Neural cell (in vitro differentiated cells): ENCODE measurements around the gene USH1C. TPM values are rescaled to one million over a fixed set of nuclear protein-coding genes. Genes with fewer than 3 reads are reported as not detected.

Experiments
- H2AFZ ChIP-seq: fragments of 200-600, 300-800 bp; sonication (generic), shearing (Covaris generic); 2 replicates; pipeline ENCODE4 v1.6.0; 2014; ENCODE audit warnings: low read depth, mild to moderate bottlenecking, antibody characterized with exemption, low read length, moderate library complexity
- H3F3A ChIP-seq: fragments of 200-600 bp; shearing (Covaris generic); 2 replicates; pipeline ENCODE4 v1.6.1; 2016; ENCODE audit warnings: mild to moderate bottlenecking, moderate library complexity, mixed read lengths, antibody characterized with exemption, low read length; ENCODE audit not compliant: insufficient read depth, poor library complexity, severe bottlenecking
- H3K27ac ChIP-seq: fragments of 200-600, 300-800 bp; sonication (generic), shearing (Covaris generic); 2 replicates; pipeline ENCODE4 v1.5.1; 2014; ENCODE audit warnings: mild to moderate bottlenecking, low read length, moderate library complexity
- H3K27me3 ChIP-seq: fragments of 300-800, 200-600 bp; sonication (generic), shearing (Covaris generic); 2 replicates; pipeline ENCODE4 v1.6.0; 2014; ENCODE audit warnings: mild to moderate bottlenecking, low read depth, low read length, moderate library complexity; ENCODE audit not compliant: insufficient read depth
- H3K36me3 ChIP-seq: fragments of 300-800, 200-600 bp; sonication (generic), shearing (Covaris generic); 2 replicates; pipeline ENCODE4 v1.5.1; 2014; ENCODE audit warnings: mild to moderate bottlenecking, antibody characterized with exemption, low read length, moderate library complexity; ENCODE audit not compliant: insufficient read depth
- H3K4me2 ChIP-seq: fragments of 300-800, 200-600 bp; sonication (generic), shearing (Covaris generic); 2 replicates; pipeline ENCODE4 v1.6.0; 2014; ENCODE audit warnings: mild to moderate bottlenecking, low read length
- H3K4me3 ChIP-seq: fragments of 300-800, 200-600 bp; sonication (generic), shearing (Covaris generic); 2 replicates; pipeline ENCODE4 v1.5.1; 2014; ENCODE audit warnings: mild to moderate bottlenecking, low read length, moderate library complexity
- H3K79me2 ChIP-seq: fragments of 200-600 bp; shearing (Covaris generic); replicated peaks from 2 replicates; pipeline ENCODE4 v1.6.0; 2014; ENCODE audit warnings: mild to moderate bottlenecking, low read length, moderate library complexity; ENCODE audit not compliant: insufficient read depth
- H3K9ac ChIP-seq: fragments of 300-800, 200-600 bp; sonication (generic), shearing (Covaris generic); 2 replicates; pipeline ENCODE4 v1.6.1; 2016; ENCODE audit warnings: mild to moderate bottlenecking, low read length, mixed read lengths
- H3K9me2 ChIP-seq: fragments of 200-600 bp; shearing (Covaris generic); 2 replicates; pipeline ENCODE4 v1.6.1; 2016; ENCODE audit warnings: mild to moderate bottlenecking, low read length, mixed read lengths; ENCODE audit not compliant: insufficient read depth
- H3K9me3 ChIP-seq: fragments of 200-600, 300-800 bp; sonication (generic), shearing (Covaris generic); 2 replicates; pipeline ENCODE4 v1.6.1; 2016; ENCODE audit warnings: mild to moderate bottlenecking, mixed run types, low read length, moderate library complexity, mixed read lengths
- H4K20me1 ChIP-seq: fragments of 200-600 bp; shearing (Covaris generic); 2 replicates; pipeline ENCODE4 v1.6.1; 2016; ENCODE audit warnings: mild to moderate bottlenecking, mixed run types; ENCODE audit not compliant: insufficient read depth
- CTCF ChIP-seq: fragments of 450-650 bp; IDR thresholded peaks from 2 replicates; pipeline ENCODE4 v1.5.1; 2014; ENCODE audit warnings: antibody characterized with exemption, mild to moderate bottlenecking, moderate library complexity; ENCODE audit not compliant: poor library complexity, severe bottlenecking
- EP300 ChIP-seq: fragments of 450-650 bp; conservative IDR thresholded peaks from 2 replicates; pipeline ENCODE4 v1.6.1; 2014; ENCODE audit warnings: antibody characterized with exemption, mild to moderate bottlenecking, moderate library complexity; ENCODE audit not compliant: poor library complexity, severe bottlenecking
- EZH2 ChIP-seq: fragments of 200-600, 300-800 bp; shearing (Covaris generic), sonication (generic); IDR thresholded peaks from 2 replicates; pipeline ENCODE4 v1.6.1; 2014; ENCODE audit warnings: antibody characterized with exemption, low read length, borderline replicate concordance, mild to moderate bottlenecking; ENCODE audit not compliant: insufficient read depth, poor library complexity, severe bottlenecking
- MXI1 ChIP-seq: fragments of 450-650 bp; conservative IDR thresholded peaks from 2 replicates; pipeline ENCODE4 v1.6.1; 2014; ENCODE audit warnings: antibody characterized with exemption, mild to moderate bottlenecking; ENCODE audit not compliant: poor library complexity, severe bottlenecking
- POLR2AphosphoS5 ChIP-seq: IDR thresholded peaks from 2 replicates; pipeline ENCODE4 v1.6.1; 2012
- RAD21 ChIP-seq: fragments of 450-650 bp; conservative IDR thresholded peaks from 2 replicates; pipeline ENCODE4 v1.6.1; 2014; ENCODE audit warnings: antibody characterized with exemption, mild to moderate bottlenecking, moderate library complexity
- REST ChIP-seq: IDR thresholded peaks from 2 replicates; pipeline ENCODE4 v1.6.1; 2012; ENCODE audit warnings: borderline replicate concordance
- SMC3 ChIP-seq: fragments of 450-650 bp; conservative IDR thresholded peaks from 2 replicates; pipeline ENCODE4 v1.6.1; 2014; ENCODE audit warnings: antibody characterized with exemption, mild to moderate bottlenecking, moderate library complexity; ENCODE audit not compliant: poor library complexity
- TAF1 ChIP-seq: IDR thresholded peaks from 2 replicates; pipeline ENCODE4 v1.6.1; 2012; ENCODE audit warnings: low read depth
- polyA plus RNA-seq: library from polyadenylated mRNA; depleted of rRNA; stranded (reverse); fragments of >200 nt; gene quantifications from 2 replicates; pipeline ENCODE4 v1.2.3, GENCODE V29; 2014

USH1C gene
- polyA plus RNA-seq, 1 donor from 2014 or later = 0.67 TPM

GRCh38 chr11:17478070-17478469 is 66.1 kb downstream of the USH1C start:
- H3K4me2 ChIP-seq = no peak overlapping the region
- H3K27me3 ChIP-seq = peaks cover 35% of the 10 kb centered on the region
- H3K27ac ChIP-seq = no peak overlapping the region
- no peak overlapping the region for H3K9ac ChIP-seq
- no peaks in the 10 kb centered on the region for H3K9me3 ChIP-seq
- no peaks in the 10 kb centered on the region for H3F3A ChIP-seq
- no peak overlapping the region for H2AFZ ChIP-seq
- no peaks in the 10 kb centered on the region for H4K20me1 ChIP-seq
- H3K36me3 ChIP-seq = no peaks in the 10 kb centered on the region
- no peak overlapping the region for H3K4me3 ChIP-seq
- H3K9me2 ChIP-seq = no peaks in the 10 kb centered on the region
- TF ChIP-seq SMC3 (no peak), CTCF (no peak), RAD21 (no peak), MXI1 (no peak), EP300 (no peak), POLR2AphosphoS5 (no peak), REST (no peak), TAF1 (no peak), EZH2 (no peak)
- H3K79me2 ChIP-seq = no peaks in the 10 kb centered on the region

GRCh38 chr11:17477361-17477760 is 66.9 kb downstream of the USH1C start:
- Histone ChIP-seq H3K4me3 (peak overlapping the region; percentile 83), H3K27ac (no peak overlapping the region), H4K20me1 (no peaks in the 10 kb centered on the region), H3K9ac (no peak overlapping the region), H3K9me2 (no peaks in the 10 kb centered on the region), H3K27me3 (peaks cover 35% of the 10 kb centered on the region), H3K9me3 (no peaks in the 10 kb centered on the region), H3F3A (no peaks in the 10 kb centered on the region), H3K4me2 (no peak overlapping the region), H3K79me2 (no peaks in the 10 kb centered on the region), H3K36me3 (no peaks in the 10 kb centered on the region), H2AFZ (no peak overlapping the region)
- TF ChIP-seq CTCF (no peak), MXI1 (no peak), SMC3 (no peak), REST (no peak), TAF1 (no peak), POLR2AphosphoS5 (no peak), EP300 (no peak), EZH2 (no peak), RAD21 (no peak)
